GM10248 (cell line): ENCODE data around the gene TYW1B.
A peak's percentile ranks its signal among the peaks of the same experiment; 100 is the strongest.
"Not testable (repeated sequence)": the region's sequence is repeated elsewhere in the genome, so short reads cannot be mapped to it uniquely, and the experiment has no call there.

ENCODE experiments used
- CTCF ChIA-PET: fragments of 300-600 bp; sonication (Branson Sonifier 250); formaldehyde crosslinking; extraction: SDS; loops from one replicate; lab custom pipeline; 2021; ENCODE audit warnings: antibody characterized with exemption; lab: Yijun Ruan, JAX
- POLR2A ChIA-PET: fragments of 350-650 bp; sonication (Branson Sonifier 250); formaldehyde crosslinking; extraction: SDS; loops from one replicate; lab custom pipeline; 2020; ENCODE audit warnings: antibody characterized with exemption; lab: Yijun Ruan, JAX
- DNase-seq: peaks from one replicate; pipeline ENCODE4 v3.0.0; 2012; ENCODE audit errors: extremely low spot score

Gene TYW1B, protein sequence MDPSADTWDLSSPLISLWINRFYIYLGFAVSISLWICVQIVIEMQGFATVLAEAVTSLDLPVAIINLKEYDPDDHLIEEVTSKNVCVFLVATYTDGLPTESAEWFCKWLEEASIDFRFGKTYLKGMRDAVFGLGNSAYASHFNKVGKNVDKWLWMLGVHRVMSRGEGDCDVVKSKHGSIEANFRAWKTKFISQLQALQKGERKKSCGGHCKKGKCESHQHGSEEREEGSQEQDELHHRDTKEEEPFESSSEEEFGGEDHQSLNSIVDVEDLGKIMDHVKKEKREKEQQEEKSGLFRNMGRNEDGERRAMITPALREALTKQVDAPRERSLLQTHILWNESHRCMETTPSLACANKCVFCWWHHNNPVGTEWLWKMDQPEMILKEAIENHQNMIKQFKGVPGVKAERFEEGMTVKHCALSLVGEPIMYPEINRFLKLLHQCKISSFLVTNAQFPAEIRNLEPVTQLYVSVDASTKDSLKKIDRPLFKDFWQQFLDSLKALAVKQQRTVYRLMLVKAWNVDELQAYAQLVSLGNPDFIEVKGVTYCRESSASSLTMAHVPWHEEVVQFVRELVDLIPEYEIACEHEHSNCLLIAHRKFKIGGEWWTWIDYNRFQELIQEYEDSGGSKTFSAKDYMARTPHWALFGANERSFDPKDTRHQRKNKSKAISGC

DNA sequence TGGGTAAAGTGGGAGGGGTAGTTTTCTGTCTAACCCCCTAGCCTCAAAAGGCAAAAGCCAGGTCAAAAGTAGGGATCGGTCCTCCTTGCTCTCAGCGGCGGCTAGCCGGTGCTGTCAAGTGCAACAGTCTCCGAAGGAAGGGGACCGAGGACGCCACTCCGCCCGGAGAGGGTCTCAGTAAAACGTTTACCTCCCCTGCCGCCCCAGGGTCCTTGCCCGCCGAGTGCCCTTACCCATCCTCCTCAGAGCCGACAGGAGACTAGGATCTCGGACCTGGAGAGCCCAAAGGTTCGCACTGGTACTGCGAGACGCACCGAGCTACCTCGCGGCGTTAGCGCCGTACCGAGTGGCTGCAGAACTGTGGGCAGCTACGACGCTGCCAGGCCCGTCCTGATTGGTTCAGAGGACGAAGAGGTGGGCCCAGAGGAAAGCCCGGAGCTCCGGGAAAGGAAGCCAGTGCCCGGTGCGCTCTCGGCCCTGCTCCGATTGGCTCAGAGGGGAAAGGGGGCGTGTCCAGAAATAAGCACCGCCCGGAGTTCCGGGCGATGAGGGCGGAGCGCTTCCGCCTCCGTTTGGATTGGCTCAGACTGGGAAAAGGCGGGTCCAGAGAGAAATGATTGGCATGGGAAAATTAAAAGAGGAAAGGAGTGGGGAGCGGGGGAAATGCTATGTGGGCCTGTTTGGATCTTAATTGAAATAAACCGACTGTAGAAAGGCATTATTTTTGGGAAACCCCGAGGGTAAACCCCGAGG lies at the start of gene TYW1B:
Gene TYW1B (minus strand): TSS at position 362 of the 753 bp plus-strand sequence. CDS start 125 bp downstream, at position 237.
- POLR2A ChIA-PET: not testable (repeated sequence)
- DNase-seq: peak; percentile 83
- CTCF ChIA-PET: interaction anchor here (2.0 kb wide), 1 partner anchor 87 kb away, joined by 6 read pairs; no protein-coding TSS in a partner anchor

DNA sequence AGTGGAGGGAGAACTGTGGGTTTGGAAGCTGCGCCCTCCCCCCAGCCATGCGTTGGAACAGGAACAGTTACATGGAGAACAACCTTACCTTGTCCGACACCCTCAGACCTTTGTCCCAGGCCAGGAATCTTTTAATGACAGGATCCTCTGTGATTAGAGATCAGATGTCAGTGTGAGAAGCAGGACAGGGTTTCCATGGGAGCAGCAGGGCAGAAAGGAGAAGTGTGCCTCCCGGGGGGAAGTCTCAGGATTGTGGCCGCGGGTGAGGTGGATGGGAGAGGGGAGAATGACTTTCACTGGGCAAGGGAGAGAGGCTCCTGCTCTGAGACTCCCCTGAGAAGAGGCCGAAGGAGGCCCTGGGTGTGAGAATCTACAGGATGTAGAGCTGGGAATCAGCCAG lies 39.6 kb upstream of the TYW1B start:
- POLR2A ChIA-PET, CTCF ChIA-PET, DNase-seq: not testable (repeated sequence)

DNA sequence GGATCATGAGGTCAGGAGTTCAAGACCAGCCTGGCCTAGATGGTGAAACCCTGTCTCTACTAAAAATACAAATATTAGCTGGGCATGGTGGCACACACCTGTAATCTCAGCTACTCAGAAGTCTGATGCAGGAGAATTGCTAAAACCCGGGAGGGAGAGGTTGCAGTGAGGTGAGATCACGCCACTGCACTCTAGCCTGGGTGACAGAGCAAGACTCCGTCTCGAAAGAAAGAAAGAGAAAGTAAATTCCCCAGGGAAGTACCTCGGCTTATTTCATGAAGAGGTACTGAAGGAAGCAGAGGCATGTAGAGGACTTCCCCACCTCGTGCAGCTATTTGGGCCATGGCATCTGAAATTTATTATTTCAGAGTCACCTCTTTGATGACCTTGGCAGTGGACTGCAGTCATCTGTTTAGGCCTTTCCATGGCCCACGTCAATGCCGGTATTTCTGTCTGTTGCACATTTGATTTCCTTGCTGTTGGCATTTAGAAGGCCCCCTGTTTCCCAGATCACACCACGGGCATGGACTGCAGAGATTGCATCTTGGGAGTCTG lies 30.9 kb upstream of the TYW1B start:
- peak; percentile 9 for DNase-seq
- POLR2A ChIA-PET: interaction anchor here (0.6 kb wide), 1 partner anchor 25 kb away, joined by 3 read pairs; no protein-coding TSS in a partner anchor
- CTCF ChIA-PET: not testable (repeated sequence)

DNA sequence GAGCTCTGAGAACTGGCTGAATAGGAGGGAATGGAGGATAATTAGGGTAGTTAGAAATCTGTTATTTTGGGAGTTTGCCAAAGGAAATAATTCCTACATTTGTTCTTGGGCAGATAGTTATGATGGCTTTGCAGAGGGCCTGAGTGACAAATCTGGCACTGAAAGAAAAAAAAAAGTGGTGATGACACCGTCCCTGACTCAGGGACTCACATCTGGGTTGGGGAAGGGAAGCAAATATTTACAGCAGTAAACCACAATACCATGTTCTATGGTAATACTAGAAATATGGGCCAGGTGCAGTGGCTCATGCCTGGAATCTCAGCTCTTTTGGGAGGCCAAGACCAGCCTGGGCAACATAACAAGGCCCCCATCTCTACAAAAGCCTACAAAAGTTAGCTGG lies 29.9 kb upstream of the TYW1B start:
- DNase-seq, POLR2A ChIA-PET, CTCF ChIA-PET: not testable (repeated sequence)

DNA sequence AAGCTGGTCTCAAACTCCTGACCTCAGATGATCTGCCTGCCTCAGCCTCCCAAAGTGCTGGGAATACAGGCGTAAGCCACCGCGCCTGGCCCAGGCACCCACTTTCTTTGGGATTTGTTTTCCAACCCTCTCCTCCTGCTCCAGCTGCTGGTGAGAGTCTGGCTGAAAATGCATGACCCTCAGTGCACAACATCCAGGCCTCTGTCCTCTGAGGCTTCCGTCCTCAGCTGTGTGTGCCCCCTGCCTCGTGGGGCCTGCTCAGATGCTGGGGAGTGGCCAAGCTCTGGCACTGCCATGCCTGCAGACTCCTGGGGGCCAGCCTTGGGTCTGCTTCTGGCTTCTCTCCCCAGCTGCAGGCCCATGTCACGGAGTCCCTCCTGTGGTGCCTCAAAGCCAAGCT lies 27.3 kb upstream of the TYW1B start:
- POLR2A ChIA-PET, CTCF ChIA-PET, DNase-seq: not testable (repeated sequence)

DNA sequence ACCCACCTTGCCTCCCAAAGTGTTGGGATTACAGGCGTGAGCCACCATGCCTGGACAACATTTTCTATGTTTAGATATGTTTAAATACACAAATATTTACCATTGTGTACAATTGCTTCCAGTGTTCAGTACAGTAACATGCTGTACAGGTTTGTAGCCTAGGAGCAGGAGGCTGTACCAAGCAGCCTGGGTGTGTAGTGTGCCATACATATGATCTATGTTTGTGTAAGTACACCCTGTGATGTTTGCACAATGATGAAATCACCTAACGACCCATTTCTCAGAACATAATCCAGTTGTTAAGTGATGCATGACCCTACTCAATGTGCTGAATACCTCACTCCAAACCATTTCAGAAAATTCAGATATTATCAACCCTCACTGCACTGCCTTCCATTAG lies 24.9 kb upstream of the TYW1B start:
- POLR2A ChIA-PET, CTCF ChIA-PET, DNase-seq: not testable (repeated sequence)

DNA sequence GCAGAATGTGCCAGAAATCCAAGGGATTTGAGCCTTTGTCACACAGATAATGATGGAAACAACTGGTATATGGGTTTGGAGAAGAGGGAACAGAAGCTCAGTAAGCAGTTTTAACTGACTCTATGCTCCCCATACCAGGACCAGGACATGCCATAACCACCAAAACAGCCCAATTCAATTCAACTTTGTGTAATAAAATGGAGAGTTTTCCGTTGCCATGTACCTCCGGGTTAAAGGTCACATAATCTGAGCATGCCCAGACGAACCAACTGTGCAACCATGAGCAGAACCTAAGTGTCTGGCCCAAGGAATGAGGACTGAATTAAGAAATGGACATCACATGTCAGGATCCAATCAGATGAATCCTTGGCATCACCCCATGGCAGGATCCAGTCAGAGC lies 22.7 kb upstream of the TYW1B start:
- POLR2A ChIA-PET, CTCF ChIA-PET, DNase-seq: not testable (repeated sequence)

DNA sequence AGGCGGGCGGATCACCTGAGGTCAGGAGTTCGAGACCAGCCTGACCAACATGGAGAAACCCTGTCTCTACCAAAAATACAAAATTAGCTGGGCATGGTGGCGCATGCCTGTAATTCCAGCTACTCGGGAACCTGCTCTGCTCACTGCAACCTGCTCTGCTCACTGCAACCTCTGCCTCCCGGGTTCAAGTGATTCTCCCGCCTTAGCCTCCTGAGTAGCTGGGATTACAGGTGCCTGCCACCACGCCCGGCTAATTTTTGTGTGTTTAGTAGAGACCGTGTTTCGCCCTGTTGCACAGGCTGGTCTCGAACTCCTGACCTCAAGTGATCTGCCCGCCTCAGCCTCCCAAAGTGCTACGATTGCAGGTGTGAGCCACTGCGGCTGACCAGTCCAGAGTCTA lies 16.1 kb upstream of the TYW1B start:
- DNase-seq, CTCF ChIA-PET, POLR2A ChIA-PET: not testable (repeated sequence)

DNA sequence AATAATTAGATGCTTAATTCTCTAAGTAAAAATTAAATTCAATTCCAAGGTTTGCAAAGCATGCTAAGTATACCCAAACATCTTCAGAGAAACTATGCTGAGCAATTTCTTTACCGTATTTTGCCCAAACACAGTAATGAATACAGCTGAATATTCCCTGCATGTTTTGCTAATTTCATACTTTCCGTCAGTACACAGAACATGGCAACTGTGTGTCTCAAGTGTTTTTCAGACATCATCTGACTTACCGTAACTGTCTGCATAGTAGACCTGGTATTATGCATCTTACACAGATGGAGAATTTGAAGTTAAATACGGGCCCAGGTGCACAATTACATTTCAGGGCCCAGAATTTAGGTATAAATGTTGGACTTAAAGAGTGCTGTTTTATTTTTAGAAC lies 15.2 kb upstream of the TYW1B start:
- CTCF ChIA-PET, DNase-seq, POLR2A ChIA-PET: not testable (repeated sequence)

DNA sequence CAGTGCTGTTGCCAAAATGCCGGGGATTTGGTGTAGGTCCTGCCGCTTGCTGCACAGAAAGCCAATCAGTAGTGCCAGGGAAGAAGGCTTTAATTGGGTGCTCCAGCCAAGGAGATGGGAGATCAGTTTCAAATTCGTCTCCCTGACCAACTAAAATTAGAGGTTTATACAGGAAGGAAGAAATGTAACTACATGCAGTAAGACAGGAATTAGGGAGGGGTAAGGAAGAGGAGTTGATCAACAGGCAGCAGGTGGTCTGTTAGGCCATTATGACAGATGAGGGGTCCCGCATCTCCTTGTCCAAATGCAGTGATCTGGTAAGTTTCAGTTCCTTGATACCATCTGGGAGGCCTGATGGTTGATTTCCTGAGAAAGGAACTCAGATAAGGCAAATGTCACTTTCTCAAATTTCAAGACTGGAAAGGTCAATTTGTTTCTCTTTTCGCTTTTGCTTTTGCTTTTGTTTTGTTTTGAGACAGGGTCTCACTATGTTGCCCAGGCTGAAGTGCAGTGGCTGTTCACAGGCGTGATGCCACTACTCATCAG lies 13.0 kb upstream of the TYW1B start:
- POLR2A ChIA-PET, CTCF ChIA-PET, DNase-seq: not testable (repeated sequence)

DNA sequence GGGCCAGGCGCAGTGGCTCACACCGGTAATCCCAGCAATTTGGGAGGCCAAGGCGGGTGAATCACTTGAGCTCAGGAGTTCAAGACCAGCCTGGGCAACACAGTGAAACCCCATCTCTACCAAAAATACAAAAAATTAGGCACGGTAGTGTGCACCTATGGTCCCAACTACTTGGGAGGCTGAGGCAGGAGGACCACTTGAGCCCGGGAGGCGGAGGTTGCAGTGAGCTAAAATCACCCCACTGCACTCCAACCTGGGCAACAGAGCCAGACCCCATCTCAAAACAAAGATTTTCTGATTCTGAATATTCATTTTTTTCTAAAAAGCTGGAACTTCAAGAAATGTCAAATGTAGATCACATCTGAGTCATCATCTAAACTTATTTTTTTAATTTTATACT lies 10.3 kb upstream of the TYW1B start:
- ChIA-PET POLR2A (interaction anchor here (2.3 kb wide), 1 partner anchor 9 kb away, joined by 5 read pairs; no protein-coding TSS in a partner anchor), CTCF (interaction anchor here (1.5 kb wide), 2 partner anchors 9 to 77 kb away, joined by 3 to 5 read pairs; no protein-coding TSS in a partner anchor)
- DNase-seq: not testable (repeated sequence)

DNA sequence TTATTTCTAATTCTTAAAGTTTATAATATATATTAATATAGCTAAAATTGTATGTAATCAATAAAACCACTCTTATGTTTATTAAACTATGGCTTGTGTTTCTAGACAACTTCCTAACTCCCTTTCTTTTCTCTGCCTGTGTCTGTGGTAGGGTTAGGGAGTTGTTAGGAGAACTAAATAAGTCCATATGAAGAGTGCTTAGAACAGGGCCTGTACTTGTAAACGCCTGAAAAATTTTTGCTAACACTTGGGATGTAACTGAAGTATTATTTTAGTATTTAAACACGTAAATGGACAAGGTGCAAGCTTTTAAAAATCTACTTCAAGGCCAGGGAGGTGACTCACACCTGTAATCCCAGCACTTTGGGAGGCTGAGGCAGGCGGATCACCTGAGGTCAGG lies 9.3 kb upstream of the TYW1B start:
- DNase-seq, POLR2A ChIA-PET: not testable (repeated sequence)
- CTCF ChIA-PET: interaction anchor here (1.5 kb wide), 1 partner anchor 78 kb away, joined by 5 read pairs; no protein-coding TSS in a partner anchor

DNA sequence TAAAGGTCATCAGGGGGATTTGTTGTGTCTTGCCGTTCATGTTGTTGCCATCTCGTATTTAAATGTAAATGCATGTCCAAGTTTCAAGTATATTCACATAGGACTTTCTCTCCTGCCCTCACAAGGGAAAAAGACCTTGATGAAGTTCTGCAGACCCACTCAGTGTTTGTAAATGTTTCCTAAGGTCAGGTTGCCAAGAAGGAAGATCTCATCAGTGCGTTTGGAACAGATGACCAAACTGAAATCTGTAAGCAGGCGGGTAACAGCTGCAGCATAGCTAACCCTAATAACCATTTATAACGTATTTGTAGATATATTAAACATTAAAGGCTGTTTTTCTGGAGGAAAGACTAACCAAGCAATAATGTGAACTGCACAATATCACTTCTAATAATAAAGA lies 2.6 kb upstream of the TYW1B start:
- CTCF ChIA-PET, POLR2A ChIA-PET, DNase-seq: not testable (repeated sequence)
